GM19238 (cell line): Measurements from ENCODE around the gene TRPM2.

Experiments used
- DNase-seq: peaks from one replicate; pipeline ENCODE4 v3.0.0; 2011; ENCODE audit warnings: low spot score; ENCODE audit not compliant: insufficient read length

The TRPM2 gene

DNA sequence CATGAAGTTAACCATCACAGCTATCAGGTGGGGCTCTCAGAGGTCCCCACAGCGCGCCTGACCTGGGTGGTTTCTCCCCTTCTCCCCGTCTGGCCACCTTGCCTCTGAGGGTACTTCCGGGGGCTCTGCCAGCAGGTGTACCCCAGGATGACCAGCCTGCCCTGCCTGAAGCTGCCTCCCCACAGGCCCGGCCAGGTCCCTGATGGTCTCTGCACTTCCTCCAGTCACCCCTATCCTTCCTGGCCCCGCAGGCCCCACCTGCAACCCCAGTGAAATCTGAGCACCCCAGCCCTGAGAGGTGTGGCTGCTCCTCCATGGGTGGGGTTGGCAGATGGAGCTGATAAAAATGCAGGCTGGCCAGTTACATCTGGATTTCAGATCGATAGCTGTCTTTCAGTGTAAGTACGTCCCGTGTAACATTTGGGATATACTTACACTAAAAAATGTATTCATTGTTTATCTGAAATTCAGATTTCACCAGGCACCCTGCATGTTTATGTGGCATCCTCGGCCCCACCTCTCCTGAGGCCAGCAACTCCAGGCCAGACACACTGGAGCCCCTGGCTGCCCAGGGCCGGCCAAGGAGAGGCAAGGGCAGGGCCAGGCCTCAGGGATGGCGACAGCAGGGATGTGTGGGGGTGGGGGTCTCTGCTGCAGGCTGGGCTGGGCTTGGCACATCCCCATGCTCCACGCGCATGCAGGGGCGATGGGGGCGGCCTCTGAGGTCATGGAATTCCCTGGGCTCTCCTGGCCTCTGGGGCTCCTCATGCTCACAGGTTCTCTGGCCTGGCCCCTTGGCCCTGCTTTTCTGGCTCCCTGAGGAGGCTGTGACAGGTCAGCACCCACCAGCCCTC lies 127.0 kb downstream of the TRPM2 start:
- DNase-seq = no peak

DNA sequence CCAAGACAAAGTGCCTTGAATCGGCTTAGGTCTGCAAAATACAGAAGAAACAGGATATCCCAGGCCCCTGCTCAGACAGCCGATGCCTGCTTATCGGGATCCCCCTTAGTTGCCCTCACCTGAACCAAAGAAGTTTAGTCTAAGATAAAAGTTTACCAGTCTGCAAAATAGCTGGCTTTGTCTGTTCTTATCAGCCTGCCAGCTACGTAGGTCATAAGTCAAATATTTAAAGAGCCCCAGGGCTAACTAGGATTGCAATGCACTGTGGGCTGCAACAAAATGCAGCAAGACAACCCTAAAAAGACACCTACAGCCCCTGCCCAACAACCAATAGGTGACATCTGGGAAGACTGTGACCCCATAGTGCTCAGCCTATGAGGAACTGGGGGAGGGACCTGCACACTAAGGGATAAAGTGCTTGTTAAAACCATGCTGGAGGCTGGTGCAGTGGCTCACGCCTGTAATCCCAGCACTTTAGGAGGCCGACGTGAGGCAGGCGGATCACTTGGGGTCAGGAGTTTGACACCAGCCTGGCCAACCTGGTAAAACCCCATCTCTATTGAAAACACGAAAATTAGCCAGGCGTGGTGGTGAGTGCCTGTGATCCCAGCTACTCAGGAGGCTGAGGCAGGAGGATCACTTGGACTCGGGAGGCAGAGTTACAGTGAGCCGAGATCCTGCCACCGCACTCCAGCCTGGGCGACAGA lies 129.3 kb downstream of the TRPM2 start:
- DNase-seq = no peak

DNA sequence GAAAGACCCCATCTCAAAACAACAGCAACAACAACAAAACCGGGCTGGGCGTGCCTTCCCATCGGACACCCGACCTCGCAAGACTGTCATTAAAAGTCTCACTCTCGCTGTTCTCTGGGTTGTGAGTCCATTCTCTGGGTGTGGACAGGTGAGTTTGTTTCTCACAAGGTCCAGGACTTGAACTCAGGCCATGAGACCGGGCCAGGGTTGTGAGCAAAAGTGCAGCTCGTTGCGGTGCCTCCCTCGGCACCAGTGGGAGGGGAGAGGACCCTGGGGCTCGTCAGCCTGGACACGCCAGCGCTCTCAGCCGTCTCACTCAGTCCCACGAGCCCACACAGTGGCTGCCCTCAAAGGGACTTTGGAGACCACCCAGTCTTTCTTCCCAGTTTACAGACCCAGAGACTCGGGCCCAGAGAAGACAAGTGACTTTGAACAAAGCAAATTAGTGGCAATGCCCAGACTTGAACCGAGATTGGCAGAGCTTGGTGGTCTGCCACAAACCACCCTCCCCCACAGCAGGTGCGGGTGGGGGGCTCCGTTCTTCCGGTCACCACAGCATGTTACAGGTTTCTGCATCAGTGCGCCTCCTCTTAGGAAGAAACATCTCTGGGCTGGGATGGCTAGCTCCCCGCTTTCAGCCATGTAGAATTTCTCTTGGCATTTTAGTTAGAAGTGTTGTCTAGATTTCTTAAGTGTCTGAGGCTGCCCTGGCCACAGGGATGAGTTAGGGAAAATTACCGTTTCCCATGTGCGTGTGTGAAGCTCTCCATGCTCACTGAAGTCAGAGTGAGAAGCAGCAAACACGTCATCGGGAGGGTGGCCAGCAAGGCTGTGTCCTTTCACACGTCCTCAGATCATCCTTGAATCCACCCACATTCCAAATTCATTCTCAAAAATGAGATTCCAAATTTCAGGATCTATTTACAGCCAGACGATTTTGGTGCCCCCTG lies 130.1 kb downstream of the TRPM2 start:
- no peak for DNase-seq

DNA sequence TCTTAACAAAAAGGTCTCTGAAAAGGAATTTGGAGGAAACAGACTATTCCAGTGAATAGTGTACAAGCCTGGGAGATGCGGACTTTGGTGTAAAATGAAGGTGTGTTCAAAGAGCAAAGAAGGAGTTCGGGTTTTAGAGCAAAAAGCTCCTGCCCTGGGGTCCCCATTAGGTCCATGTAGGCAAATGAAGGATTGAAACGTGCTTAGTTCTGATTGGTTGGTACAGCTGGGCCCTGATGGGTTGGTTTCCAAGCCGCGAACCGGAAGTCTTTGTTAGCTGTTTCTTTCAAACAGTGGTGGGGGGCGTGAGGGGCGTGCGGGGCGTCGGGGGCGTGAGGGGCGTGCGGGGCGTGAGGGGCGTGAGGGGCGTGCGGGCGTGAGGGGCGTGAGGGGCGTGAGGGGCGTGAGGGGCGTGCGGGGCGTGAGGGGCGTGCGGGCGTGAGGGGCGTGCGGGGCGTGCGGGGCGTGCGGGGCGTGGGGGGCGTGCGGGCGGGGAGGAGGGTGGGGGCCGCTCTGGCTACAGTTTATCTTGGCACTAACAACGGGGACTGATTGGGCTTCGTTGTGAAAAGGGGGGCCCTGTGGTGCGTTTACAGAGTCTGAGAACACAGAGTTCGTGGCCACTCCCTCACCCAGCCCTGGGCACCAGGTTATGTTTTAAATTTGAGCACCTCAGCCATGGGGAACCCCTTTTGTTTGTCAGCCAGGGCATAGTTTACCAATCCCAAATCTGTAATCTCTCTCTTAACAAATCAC lies 131.3 kb downstream of the TRPM2 start:
- no peak for DNase-seq

DNA sequence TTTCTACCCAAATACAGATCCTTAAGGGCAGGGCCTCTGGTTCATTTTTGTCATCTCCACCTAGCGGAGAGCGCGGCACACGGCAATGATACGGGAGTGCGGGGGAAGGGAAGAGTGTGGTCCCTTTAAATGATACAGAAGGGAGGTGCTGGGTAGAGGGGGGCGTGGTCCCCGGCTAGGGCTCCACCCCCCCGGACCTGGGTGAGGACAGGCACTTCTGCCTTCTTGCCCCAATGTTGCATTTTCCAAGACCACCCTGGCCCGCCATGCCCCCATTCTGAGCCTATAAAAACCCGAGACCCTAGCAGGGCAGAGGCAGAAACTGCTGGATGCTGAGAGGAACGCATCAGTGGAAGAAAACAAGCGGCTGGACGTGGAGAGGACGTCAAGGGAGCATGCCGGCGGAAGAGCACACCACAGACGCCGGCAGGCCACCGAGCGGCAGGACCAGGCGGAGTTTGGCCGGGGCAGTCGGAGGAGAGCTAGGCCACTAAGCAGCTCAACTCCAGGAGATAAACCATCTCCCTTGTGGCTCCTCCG lies 131.9 kb downstream of the TRPM2 start:
- DNase-seq = no peak

DNA sequence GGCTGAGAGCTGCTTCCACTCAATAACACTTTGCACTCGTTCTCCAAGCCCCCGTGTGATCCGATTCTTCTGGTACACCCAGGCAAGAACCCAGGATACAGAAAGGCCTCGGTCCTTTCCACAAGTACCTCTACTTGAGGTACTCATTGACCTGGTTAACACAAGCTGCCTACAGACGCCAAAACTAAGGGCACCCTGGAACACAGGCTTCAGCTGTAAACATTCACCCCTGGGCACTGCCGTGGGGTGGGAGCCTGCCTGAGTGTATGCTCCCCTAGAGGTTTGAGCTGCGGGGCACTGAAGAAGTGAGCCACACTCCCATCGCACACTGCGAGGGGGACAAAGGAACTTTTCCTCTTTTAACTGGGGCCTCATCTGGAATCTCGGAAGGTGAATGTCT lies 132.4 kb downstream of the TRPM2 start:
- DNase-seq = no peak

DNA sequence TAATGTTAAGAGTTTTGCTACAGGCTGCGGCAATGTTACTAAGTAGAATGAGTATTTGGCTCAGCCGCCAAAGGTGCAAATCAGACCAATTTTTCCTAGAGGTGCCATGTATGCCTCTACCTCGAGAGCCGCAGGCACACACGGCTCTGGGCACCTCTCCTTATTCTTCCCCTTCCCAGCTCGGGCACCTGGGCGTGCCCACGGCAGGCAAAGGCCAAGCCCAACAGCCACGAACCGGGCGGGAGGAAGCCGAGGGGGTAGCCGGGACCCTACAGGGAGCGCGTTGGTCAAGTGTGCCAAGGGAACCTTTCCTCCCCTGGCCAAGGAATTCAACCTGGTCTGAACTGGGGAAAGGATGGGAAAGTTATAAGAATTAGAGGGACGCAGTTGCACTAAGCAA lies 132.9 kb downstream of the TRPM2 start:
- no peak for DNase-seq

DNA sequence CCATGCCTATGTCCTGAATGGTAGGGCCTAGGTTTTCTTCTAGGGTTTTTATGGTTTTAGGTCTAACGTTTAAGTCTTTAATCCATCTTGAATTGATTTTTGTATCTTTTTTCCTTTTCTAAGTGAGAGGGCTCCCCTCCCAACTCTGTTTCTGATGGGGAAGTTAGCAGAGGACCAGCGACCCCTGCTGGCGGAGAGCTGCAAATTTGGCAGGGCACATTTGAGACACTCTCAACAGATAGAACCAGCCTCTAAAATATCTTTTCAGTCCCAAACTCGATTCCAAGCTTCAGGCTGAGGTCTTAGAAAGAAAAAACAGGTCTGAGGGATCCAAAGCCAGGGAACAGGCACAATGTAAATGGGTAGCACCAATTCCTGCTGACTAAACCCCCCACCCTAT lies 134.4 kb downstream of the TRPM2 start:
- no peak for DNase-seq

DNA sequence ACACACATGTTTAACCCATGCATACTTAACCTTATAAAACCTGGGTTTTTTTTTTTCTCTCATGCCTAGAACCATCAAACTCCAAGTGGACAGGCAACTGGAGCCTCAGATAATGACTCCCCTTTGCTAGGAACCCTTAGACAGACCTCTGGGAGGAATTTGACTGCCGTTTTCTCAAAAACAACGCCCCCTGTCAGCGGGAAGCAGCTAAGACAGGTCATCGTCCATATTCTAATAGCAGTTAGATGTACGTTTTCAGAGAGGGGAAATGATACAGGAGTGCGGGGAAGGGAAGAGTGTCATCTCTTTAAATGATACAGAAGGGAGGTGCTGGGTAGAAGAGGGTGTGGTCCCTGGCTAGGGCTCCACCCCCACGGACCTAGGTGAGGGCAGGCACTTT lies 136.5 kb downstream of the TRPM2 start:
- DNase-seq = no peak

DNA sequence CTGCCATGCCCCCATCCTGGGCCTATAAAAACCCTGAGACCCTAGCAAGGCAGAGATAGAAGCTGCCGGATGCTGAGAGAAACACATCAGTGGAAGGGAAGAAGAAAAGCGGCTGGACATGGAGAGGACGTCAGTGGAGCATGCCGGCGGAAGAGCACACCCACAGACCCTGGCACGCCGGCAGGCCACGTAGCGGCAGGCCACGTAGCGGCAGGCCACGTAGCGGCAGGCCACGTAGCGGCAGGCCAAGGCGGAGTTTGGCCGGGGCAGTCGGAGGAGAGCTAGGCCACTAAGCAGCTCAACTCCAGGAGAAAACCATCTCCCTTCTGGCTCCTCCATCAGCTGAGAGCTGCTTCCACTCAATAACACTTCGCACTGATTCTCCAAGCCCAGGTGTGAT lies 137.0 kb downstream of the TRPM2 start:
- no peak for DNase-seq

DNA sequence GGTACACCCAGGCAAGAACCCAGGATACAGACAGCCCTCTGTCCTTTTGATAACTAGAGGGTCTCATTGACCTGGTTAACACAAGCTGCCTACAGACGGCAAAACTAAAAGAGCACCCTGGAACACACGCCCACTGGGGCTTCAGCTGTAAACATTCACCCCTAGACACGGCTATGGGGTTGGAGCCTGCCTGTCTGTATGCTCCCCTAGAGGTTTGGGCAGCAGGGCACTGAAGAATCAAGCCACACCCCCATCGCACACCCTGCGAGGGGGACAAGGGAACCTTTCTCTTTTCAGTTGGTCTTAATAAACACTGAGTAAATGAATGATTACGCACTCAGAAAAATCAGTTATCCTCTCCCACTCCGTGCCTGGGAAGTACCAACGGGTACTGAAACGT lies 137.4 kb downstream of the TRPM2 start:
- no peak for DNase-seq
